Gastrocnemius medialis (tissue), 4 donors: ENCODE data around the gene ADD1.

Source experiments
- POLR2A ChIP-seq, 2 donors: fragments of 450-650 bp; IDR thresholded peaks; one replicate each; pipeline ENCODE4 v1.6.1; 2017; ENCODE audit warnings: antibody characterized with exemption in 2 of 2, mild to moderate bottlenecking in 2 of 2, moderate library complexity in 2 of 2
- TF ChIP-seq, protein P1 (sequence below), 5 experiments: fragments of 450-650 bp in 3 of 5; fragments of 200-600 bp in 2 of 5; sonication (generic) in 2 of 5; IDR thresholded peaks in 4 of 5; conservative IDR thresholded peaks in 1 of 5; 1 replicate in 4 of 5; 2 replicates in 1 of 5; pipeline ENCODE4 v1.5.1; 2016 to 2019; ENCODE audit warnings: antibody characterized with exemption in 5 of 5, mild to moderate bottlenecking in 3 of 5, moderate library complexity in 3 of 5

DNA sequence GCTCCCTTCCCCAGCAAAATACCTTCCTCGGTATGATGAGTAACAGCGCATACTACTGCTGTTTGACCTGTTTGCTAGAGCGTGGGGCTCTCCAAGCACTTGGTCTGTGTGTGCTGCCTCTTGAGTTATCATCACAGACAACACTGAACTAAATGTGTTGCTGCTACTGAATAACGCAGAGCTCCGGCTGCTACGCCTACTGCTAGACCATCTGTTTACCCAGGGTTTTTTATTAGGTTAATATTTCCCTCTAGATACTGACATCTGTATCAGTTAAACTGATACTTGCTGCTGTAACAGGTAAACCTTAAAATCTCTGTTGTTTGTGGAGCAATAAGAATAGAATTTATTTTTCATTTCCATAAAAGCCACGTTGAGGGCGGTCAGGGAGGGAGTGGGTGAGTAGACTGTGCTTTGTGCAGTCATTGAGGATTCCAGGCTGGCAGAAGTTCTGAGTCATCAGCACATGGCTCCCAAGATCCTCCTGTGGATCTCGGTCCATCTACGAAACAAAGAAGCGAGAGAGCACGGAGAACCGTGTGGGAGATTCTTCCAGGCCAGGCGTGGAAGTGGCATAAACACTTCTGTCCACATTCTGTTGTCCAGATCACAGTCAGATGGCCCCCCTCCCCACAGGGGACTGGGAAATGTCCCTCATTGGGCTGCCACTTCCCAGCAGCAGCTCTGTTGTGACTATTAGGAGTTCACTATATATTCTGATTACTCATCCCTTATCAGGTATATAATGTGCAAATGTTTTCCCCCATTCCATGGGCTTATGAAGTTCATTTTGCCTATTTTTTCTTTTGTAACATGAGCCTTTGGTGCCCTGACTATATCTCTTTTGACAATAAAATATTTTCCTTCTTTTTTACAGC, 133.8 kb downstream of the ADD1 start:
- no peak for TF ChIP-seq POLR2A (IDR thresholded peaks at IDR 0.05)
- TF ChIP-seq, protein P1, sequence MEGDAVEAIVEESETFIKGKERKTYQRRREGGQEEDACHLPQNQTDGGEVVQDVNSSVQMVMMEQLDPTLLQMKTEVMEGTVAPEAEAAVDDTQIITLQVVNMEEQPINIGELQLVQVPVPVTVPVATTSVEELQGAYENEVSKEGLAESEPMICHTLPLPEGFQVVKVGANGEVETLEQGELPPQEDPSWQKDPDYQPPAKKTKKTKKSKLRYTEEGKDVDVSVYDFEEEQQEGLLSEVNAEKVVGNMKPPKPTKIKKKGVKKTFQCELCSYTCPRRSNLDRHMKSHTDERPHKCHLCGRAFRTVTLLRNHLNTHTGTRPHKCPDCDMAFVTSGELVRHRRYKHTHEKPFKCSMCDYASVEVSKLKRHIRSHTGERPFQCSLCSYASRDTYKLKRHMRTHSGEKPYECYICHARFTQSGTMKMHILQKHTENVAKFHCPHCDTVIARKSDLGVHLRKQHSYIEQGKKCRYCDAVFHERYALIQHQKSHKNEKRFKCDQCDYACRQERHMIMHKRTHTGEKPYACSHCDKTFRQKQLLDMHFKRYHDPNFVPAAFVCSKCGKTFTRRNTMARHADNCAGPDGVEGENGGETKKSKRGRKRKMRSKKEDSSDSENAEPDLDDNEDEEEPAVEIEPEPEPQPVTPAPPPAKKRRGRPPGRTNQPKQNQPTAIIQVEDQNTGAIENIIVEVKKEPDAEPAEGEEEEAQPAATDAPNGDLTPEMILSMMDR (IDR thresholded peaks at IDR 0.05 in 4 of 5, conservative IDR thresholded peaks at IDR 0.05 in 1 of 5): no peak
